Progenitor cell of endocrine pancreas (in vitro differentiated cells): Measurements from ENCODE around the gene LOXHD1. TPM values are rescaled to one million over a fixed set of nuclear protein-coding genes. Genes with fewer than 3 reads are reported as not detected.

Experiments used
- DNase-seq: peaks from one replicate; pipeline ENCODE4 v3.0.0; 2021; ENCODE audit warnings: low spot score; ENCODE audit not compliant: unreplicated experiment
- H3K27ac Mint-ChIP-seq: 2 replicates; pipeline ENCODE4 v1.8.0; 2021; ENCODE audit warnings: mild to moderate bottlenecking, moderate library complexity, mixed read lengths
- H3K27me3 Mint-ChIP-seq: 2 replicates; pipeline ENCODE4 v1.8.0; 2021; ENCODE audit warnings: mixed read lengths
- H3K36me3 Mint-ChIP-seq: 2 replicates; pipeline ENCODE4 v1.8.0; 2022; ENCODE audit warnings: mixed read lengths; ENCODE audit not compliant: insufficient read depth
- H3K4me1 Mint-ChIP-seq: 2 replicates; pipeline ENCODE4 v1.8.0; 2021; ENCODE audit warnings: low read depth, mixed read lengths
- H3K4me3 Mint-ChIP-seq: 2 replicates; pipeline ENCODE4 v1.8.0; 2021; ENCODE audit warnings: low read depth, mild to moderate bottlenecking, moderate library complexity, mixed read lengths
- H3K9me3 Mint-ChIP-seq: 2 replicates; pipeline ENCODE4 v1.8.0; 2021; ENCODE audit warnings: low read depth, mixed read lengths
- total RNA-seq: library from RNA; stranded (reverse); gene quantifications from 2 replicates; pipeline ENCODE4 v1.2.1, GENCODE V29; 2021
- TF ChIP-seq, protein P1 (sequence below): fragments of 200-600 bp; sonication (generic); IDR thresholded peaks from one replicate; pipeline ENCODE4 v1.5.0; 2021; ENCODE audit warnings: antibody characterized with exemption, mild to moderate bottlenecking; ENCODE audit not compliant: unreplicated experiment

The LOXHD1 gene
- total RNA-seq, 1 donor from 2014 or later: 0.36 TPM

DNA sequence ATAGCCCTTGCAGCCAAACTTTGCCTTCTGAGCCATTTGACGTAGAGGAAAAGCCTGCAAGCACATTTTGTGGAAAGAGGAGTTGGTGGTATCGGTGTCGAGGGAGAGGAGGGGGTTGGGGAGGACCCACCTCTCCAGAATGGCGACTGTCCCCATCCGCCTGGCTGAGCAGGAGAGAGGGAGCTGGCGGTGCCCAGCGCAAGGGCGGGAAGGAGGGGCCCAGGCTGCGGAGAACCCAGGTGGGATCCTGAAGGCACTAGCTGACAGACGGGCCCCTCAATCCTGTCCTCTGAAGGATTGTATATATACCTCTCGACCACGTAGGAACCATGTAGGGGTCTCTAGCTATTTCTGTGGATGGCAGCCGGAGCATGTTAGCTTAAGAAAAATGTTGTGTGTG lies 200.3 kb downstream of the LOXHD1 start:
- Mint-ChIP-seq H3K9me3 (no peaks in the 10 kb centered on the region), H3K4me3 (no peak overlapping the region), H3K27me3 (no peaks in the 10 kb centered on the region), H3K36me3 (peaks cover 3% of the 10 kb centered on the region), H3K27ac (no peak overlapping the region), H3K4me1 (peaks cover 2% of the 10 kb centered on the region)
- DNase-seq: no peak
- TF ChIP-seq, protein P1, sequence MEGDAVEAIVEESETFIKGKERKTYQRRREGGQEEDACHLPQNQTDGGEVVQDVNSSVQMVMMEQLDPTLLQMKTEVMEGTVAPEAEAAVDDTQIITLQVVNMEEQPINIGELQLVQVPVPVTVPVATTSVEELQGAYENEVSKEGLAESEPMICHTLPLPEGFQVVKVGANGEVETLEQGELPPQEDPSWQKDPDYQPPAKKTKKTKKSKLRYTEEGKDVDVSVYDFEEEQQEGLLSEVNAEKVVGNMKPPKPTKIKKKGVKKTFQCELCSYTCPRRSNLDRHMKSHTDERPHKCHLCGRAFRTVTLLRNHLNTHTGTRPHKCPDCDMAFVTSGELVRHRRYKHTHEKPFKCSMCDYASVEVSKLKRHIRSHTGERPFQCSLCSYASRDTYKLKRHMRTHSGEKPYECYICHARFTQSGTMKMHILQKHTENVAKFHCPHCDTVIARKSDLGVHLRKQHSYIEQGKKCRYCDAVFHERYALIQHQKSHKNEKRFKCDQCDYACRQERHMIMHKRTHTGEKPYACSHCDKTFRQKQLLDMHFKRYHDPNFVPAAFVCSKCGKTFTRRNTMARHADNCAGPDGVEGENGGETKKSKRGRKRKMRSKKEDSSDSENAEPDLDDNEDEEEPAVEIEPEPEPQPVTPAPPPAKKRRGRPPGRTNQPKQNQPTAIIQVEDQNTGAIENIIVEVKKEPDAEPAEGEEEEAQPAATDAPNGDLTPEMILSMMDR: no peak

DNA sequence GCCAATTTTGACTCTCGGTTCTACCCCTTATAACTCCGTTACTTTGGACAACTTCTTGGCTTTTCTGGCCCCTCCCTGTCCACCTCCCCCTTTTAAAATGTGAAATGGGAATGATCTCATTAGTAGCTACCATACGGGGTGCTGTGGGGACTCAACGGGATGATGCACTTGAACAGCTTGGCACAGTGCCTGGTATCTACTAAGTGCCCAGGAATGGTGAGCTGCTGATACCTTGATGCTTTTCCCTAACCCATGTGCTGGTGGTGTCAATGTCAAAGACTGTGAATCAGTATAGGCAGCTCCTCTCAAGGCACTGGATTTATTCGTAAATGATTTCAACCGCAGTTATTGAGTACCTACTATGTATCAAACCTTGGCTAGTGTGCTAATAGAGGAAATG lies 204.2 kb downstream of the LOXHD1 start:
- TF ChIP-seq, protein P1: no peak
- Mint-ChIP-seq H3K27ac (no peak overlapping the region), H3K27me3 (no peaks in the 10 kb centered on the region), H3K4me3 (no peak overlapping the region), H3K4me1 (peaks cover 2% of the 10 kb centered on the region), H3K36me3 (peaks cover 2% of the 10 kb centered on the region), H3K9me3 (no peaks in the 10 kb centered on the region)
- DNase-seq: no peak

DNA sequence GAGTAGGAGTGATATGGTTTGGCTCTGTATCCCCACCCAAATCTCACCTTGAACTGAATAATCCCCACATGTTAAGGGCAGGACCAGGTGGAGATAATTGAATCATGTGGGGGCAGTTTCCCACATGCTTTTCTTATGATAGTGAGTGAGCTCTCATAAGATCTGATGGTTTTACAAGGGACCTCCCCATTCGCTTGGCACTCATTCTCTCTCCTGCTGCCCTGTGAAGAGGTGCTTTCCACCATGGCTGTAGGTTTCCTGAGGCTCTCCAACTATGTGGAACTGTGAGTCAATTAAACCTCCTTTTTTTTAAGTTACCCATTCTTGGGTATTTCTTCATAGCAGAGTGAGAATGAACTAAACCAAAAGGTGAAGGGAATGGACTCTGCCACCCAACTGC lies 207.5 kb downstream of the LOXHD1 start:
- DNase-seq: no peak
- Mint-ChIP-seq H3K4me1 (no peaks in the 10 kb centered on the region), H3K27me3 (no peaks in the 10 kb centered on the region), H3K27ac (no peak overlapping the region), H3K9me3 (no peaks in the 10 kb centered on the region), H3K4me3 (no peak overlapping the region), H3K36me3 (no peaks in the 10 kb centered on the region)
- TF ChIP-seq, protein P1: no peak

DNA sequence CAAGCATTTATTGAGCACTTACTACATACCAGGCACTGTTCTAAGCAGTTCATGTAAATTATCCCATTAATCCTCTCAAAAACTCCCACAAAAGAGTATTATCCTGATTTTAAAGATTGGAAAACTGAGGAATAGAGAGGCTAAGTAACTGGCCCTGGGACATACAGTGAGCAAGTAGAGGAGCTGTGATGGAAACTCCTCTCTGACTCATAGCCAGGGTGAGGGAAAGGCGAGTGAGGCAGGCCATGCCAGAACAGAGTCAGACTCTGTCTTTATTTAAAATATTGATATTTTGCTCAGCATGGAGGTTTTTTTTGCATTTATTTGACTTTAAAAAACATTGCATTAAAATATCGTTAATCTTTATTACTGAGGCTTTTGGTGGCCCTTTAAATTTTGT lies 208.0 kb downstream of the LOXHD1 start:
- Mint-ChIP-seq H3K36me3 (no peaks in the 10 kb centered on the region), H3K4me1 (no peaks in the 10 kb centered on the region), H3K27me3 (no peaks in the 10 kb centered on the region), H3K27ac (no peak overlapping the region), H3K9me3 (no peaks in the 10 kb centered on the region), H3K4me3 (no peak overlapping the region)
- no peak for DNase-seq
- TF ChIP-seq, protein P1: no peak

DNA sequence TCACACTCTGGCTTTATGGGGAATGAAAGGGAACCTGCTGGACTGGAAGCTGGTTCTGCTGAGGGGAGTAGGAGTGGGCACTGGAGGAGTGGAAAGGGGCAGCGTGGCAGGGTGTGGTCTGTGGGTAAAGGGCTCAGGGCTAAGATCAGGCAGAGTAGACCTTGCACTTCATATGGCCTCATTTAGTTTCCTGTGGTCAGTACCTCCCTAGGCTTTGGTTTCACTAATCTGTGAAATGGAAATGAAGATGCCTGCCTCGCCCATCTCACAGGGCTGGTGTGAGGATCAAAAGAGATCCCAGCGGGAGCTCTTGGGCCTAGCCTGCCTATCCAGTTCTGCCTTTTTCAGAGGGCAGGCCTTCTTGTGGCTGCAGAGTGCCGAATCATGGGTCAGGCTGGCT lies 208.7 kb downstream of the LOXHD1 start:
- TF ChIP-seq, protein P1: no peak
- H3K27ac Mint-ChIP-seq: peak overlapping the region; percentile 64
- H3K4me3 Mint-ChIP-seq: no peak overlapping the region
- H3K27me3 Mint-ChIP-seq: no peaks in the 10 kb centered on the region
- H3K9me3 Mint-ChIP-seq: no peaks in the 10 kb centered on the region
- DNase-seq: no peak
- H3K4me1 Mint-ChIP-seq: no peaks in the 10 kb centered on the region
- H3K36me3 Mint-ChIP-seq: no peaks in the 10 kb centered on the region

DNA sequence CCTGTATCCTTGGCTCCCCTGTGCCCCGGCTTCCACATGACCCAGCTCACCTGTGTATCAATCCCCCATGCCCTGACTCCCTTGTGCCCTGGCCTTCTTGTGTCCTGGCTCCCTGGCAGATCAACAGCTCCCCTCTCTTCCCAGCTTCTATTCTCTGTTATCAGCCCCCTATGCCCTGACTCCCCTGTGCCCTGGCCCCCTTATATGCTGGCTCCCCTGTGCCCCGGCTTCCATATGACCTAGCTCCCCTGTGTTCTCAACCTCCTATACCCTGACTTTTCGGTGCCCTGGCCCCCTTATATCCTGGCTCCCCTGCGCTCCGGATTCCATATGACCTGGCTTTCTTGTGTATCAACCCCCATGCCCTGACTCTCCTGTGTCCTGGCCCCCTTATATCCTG lies 209.2 kb downstream of the LOXHD1 start:
- Mint-ChIP-seq H3K27ac (no peak overlapping the region), H3K4me3 (no peak overlapping the region), H3K36me3 (peaks cover 3% of the 10 kb centered on the region), H3K4me1 (no peaks in the 10 kb centered on the region), H3K9me3 (peaks cover 3% of the 10 kb centered on the region), H3K27me3 (no peaks in the 10 kb centered on the region)
- TF ChIP-seq, protein P1: no peak
- no peak for DNase-seq
